HAP-1 (cell line): ENCODE results near the gene ZDHHC6.

Experiments used
- DNase-seq, 2 experiments: peaks; one replicate each; pipeline ENCODE4 v3.0.0-alpha.2; 2016 to 2020; ENCODE audit warnings: low spot score in 2 of 2
- H3K27me3 ChIP-seq: fragments of 250-450 bp; sonication (Bioruptor Pico); 2 replicates; pipeline ENCODE4 v1.5.1; 2020; ENCODE audit warnings: low read depth, mild to moderate bottlenecking, moderate library complexity
- H3K36me3 ChIP-seq: fragments of 250-450 bp; sonication (Bioruptor Pico); replicated peaks from 2 replicates; pipeline ENCODE4 v1.5.1; 2020; ENCODE audit warnings: mild to moderate bottlenecking
- H3K4me1 ChIP-seq: fragments of 250-450 bp; sonication (Bioruptor Pico); 2 replicates; pipeline ENCODE4 v1.5.1; 2020; ENCODE audit warnings: mild to moderate bottlenecking
- H3K4me3 ChIP-seq: fragments of 250-450 bp; sonication (Bioruptor Pico); 2 replicates; pipeline ENCODE4 v1.5.1; 2020; ENCODE audit warnings: mild to moderate bottlenecking, moderate library complexity
- H3K9me3 ChIP-seq: fragments of 250-450 bp; sonication (Bioruptor Pico); 2 replicates; pipeline ENCODE4 v1.5.1; 2020; ENCODE audit warnings: mild to moderate bottlenecking, moderate library complexity
- in situ Hi-C: fragments of 300-500 bp; cut with MboI; formaldehyde crosslinking; loops from 3 replicates; pipeline ENCODE4 v1.14.3; 2020; ENCODE audit warnings: low sequenced_read_pairs, inconsistent platforms, mixed read lengths

Gene ZDHHC6

DNA sequence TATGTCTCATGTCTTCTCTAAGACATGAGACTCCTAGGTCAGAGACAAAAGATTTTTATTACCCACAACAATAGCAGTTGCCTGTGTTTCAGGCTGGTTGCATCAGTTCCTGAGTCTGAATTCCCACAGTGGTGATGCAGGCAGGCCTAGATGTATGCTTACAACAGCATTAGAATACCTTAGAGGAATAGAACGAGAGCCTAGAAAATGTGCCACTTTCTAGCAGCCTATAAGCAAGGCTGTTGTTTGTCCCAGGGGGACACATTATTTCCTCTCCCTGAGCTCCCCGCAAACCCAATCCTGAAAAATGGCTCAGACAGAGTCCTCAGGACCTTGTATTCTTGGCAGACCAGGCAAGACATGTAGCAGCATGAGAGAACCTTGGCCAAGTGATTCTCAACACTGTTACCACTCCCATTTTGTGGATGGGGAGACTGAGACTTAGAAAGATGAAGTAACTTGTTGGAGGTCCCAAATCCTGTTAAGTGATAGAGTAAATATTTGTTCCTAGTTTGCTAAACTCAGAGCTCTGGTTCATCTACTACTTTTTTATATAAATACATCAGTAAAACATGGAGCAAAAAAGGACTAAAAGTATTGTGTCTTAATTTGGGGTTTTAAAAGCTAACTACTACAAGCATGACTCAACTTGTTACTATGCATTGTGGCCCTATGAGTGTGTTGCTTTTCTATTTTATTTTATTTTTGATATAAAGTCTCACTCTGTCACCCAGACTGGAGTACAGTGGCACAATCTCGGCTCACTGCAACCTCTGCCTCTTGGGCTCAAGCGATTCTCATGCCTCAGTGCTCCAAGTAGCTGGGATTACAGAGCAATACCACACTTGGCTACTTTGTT is 14.5 kb upstream of the ZDHHC6 start:
- no peak for DNase-seq
- H3K4me3 ChIP-seq: no peak overlapping the region
- no peaks in the 10 kb centered on the region for H3K27me3 ChIP-seq
- no peaks in the 10 kb centered on the region; the same call in 1 of the 2 replicates for H3K4me1 ChIP-seq
- peaks cover 15% of the 10 kb centered on the region for H3K36me3 ChIP-seq
- in situ Hi-C loops: no loop called here
- H3K9me3 ChIP-seq: no peaks in the 10 kb centered on the region

DNA sequence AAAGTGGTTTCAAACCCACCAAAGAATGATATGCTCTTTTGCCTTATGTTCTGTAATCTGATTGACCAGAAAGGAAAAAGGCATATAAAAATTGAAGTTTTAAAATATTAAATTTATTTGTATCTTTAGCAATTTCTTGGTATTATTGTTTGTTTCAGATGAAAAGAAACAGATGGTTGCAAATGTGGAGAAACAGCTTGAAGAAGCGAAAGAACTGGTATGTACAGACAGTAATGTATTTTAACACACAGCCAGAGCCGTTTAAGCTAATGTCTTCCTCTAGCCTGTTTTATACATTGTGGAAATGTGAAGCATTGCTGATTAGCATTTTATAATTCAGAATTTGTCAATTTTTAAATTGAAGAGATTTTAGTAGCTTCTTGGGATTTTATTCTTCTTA is 13.7 kb upstream of the ZDHHC6 start:
- DNase-seq: no peak
- Histone ChIP-seq H3K9me3 (no peaks in the 10 kb centered on the region), H3K36me3 (peaks cover 13% of the 10 kb centered on the region), H3K27me3 (no peaks in the 10 kb centered on the region), H3K4me3 (no peak overlapping the region), H3K4me1 (no peaks in the 10 kb centered on the region; the same call in 1 of the 2 replicates)
- in situ Hi-C loops: no loop called here

DNA sequence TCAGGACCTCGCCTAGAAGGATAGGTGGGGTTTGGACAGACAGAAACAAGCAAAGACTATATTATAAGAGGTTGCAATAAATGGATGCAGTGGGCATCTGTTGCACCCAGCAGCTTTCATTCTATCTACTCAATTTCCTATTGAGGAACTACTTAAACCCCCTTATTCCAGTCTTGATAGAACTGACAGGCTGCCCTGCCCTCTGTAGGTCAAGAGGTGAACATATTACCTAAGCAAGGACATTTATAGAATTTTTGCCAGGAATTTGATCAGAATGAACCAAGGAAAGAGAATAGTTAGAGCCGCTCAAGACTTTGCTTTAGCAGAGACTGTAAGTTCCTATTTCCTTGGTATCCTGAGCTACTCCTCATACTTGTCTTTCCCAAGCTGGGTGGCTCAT is 9.8 kb upstream of the ZDHHC6 start:
- DNase-seq: no peak
- in situ Hi-C loops: no loop called here
- no peaks in the 10 kb centered on the region for H3K27me3 ChIP-seq
- H3K4me1 ChIP-seq: no peaks in the 10 kb centered on the region; the same call in 1 of the 2 replicates
- no peak overlapping the region for H3K4me3 ChIP-seq
- H3K9me3 ChIP-seq: peaks cover 3% of the 10 kb centered on the region; the same call in 1 of the 2 replicates
- H3K36me3 ChIP-seq: no peaks in the 10 kb centered on the region; the same call in 1 of the 2 replicates

DNA sequence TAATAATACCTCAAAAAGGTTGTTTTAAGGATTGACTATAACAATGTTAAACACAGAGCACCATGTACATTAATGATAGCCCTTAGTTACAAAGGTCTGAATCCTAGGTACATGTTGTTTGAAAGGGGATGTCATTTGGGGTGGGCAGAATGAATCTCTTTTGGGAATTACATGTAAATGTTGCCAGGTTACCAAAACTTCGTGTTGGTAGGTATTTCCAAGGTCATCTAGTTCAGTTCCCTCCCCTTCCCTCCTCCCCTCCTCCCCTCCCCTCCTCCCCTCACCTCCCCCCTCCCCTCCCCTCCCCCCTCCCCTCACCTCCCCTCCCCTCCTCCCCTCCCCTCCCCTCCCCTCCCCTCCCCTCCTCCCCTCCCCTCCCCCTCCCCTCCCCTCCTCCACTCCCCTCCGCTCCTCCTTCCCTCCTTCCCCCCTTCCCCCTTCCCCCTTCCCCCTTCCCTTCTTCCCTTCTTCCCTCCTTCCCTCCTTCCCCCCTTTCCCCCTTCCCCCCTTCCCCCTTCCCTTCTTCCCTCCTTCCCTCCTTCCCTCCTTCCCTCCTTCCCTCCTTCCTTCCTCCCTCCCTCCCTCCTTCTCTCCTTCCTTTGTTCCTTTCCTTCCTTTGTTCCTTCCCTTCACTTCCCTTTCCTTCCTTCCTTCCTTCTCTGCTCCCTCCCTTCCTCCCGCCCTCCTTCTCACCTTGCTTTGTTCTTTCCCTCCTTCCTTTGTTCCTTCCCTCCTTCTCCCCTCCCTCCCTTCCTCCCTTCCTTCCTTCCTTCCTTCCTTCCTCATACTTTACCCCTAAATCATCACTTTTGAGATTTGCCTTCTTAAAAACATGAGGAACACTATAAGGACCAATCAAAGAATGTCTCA is 8.4 kb upstream of the ZDHHC6 start:
- Histone ChIP-seq H3K4me1 (no peaks in the 10 kb centered on the region), H3K4me3 (no peak overlapping the region), H3K27me3 (no peaks in the 10 kb centered on the region), H3K36me3 (no peaks in the 10 kb centered on the region), H3K9me3 (peaks cover 3% of the 10 kb centered on the region; the same call in 1 of the 2 replicates)
- no peak for DNase-seq
- in situ Hi-C loops: no loop called here

DNA sequence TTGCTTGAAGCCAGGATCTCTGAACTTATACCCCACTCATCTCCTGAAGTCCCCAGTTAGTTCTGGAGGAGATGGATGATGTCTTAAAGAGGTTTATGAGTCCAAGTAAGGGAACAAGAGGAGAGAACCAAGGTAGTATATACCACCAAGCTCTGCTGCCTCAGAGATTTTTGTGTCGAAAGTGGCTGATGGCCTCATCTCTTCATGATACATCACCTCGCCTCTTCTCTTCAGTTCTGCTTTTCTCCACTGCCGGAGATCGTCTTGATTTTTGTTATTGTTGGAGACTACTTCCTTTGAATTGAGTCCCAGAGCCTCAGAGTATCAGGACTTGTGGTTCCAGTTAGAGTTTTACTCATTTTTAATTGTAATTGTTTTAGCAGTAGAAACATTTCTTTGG is 2.2 kb upstream of the ZDHHC6 start:
- in situ Hi-C loops: no loop called here
- Histone ChIP-seq H3K27me3 (no peaks in the 10 kb centered on the region), H3K4me1 (peaks cover 6% of the 10 kb centered on the region), H3K4me3 (no peak overlapping the region), H3K36me3 (peaks cover 10% of the 10 kb centered on the region), H3K9me3 (peaks cover under 1% of the 10 kb centered on the region; the same call in 1 of the 2 replicates)
- DNase-seq: no peak

DNA sequence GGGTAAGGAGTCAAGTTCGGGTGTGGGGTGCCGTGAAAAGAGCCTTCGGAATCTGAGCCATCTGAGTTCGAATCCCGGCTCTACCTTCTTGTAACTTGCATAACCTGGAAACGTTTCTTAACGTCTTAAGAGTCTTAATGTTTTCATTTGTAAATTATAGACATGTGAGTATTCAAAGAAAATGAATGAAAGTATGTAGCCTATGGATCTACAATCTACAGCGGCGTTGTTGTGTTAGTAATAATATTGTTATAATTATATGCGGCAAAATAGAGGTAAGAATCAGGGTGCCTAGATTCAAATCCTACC is 860 bp upstream of the ZDHHC6 start:
- no peak for DNase-seq
- no peaks in the 10 kb centered on the region for H3K27me3 ChIP-seq
- H3K36me3 ChIP-seq: peaks cover 15% of the 10 kb centered on the region
- in situ Hi-C loops: no loop called here
- H3K4me3 ChIP-seq: peak overlapping the region; percentile 92
- peaks cover 6% of the 10 kb centered on the region for H3K4me1 ChIP-seq
- no peaks in the 10 kb centered on the region for H3K9me3 ChIP-seq

DNA sequence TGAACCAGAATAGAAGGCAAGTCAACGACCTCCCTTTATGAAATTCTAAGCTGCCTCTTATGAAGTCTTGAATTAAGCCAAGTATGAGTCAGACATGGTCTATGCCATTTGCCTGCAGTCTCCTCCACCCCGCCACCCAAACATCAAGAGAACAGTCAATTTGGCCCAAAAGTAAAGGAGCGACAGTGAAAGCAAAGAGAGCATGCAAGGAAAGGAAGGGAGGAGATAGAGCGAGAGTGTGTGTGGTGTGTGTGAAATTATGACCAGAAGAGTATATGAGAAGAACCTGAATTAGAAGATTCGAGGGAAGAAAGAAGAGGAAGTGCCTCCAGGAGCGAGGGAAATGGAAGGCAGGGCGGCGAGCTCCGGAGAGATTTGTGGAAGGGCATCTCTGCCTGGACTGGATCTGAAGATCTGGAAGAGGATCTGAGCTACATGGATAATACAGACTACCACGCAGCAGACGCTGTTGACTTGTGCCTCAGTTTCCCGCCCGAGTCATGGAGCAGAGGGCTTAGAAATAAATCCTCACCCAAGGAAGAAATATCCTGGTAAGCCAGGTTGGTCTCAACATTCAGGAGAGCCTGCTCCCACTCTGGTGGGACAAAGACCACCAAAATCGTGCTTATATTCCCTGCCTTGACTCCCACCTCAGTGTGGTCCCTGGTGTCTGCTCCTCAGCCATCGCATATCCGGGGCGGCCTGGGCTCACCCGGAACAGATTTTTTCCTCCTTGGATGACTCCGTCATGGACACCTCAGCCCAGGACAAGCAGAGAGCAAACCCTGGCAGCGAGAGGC is 459 bp downstream of the ZDHHC6 start:
- peaks cover 22% of the 10 kb centered on the region for H3K36me3 ChIP-seq
- no peaks in the 10 kb centered on the region for H3K27me3 ChIP-seq
- peak overlapping the region; percentile 92 for H3K4me3 ChIP-seq
- DNase-seq: no peak
- in situ Hi-C loops: no loop called here
- H3K4me1 ChIP-seq: peaks cover 6% of the 10 kb centered on the region
- no peaks in the 10 kb centered on the region for H3K9me3 ChIP-seq

DNA sequence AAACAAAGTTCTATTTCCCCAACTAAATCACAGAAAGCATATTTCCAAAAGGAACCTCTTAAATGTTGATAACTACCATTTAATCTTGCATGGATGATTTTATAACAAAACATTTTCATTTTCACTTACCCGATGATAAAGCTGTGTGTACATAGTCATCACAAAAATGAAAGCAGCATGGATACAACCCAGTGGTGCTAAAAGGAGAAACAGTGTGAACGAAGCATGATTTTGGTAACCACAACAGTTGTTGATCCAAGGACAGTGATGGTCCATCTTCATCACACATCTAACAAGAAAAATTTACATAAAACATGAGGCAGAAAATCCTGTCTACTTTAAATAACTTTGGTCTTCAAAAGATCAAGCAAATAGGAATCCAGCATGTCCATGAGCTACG is 4.7 kb downstream of the ZDHHC6 start:
- no peaks in the 10 kb centered on the region for H3K9me3 ChIP-seq
- in situ Hi-C loops: no loop called here
- H3K27me3 ChIP-seq: no peaks in the 10 kb centered on the region
- H3K36me3 ChIP-seq: peaks cover 45% of the 10 kb centered on the region
- H3K4me1 ChIP-seq: peaks cover 6% of the 10 kb centered on the region
- DNase-seq: no peak
- no peak overlapping the region for H3K4me3 ChIP-seq

DNA sequence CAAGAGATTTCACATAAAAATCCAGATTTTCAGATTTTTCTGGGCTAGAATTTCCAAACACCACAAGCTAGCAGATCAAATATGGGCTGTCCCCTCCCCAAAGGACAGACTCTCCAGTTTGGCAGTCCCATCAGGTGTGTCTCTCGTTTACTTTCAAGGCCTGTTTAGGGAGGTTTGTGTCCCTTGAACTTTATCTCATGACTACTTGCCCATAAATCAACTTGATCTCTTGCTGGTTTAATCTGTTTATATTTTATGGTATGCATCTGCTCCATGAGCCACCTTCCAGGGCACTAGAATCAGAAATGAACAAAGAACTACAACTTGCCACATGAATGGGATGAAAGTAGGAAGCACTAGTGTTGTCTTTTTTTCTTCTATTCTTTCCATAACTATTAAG is 5.2 kb downstream of the ZDHHC6 start:
- Histone ChIP-seq H3K9me3 (no peaks in the 10 kb centered on the region), H3K27me3 (no peaks in the 10 kb centered on the region), H3K4me3 (no peak overlapping the region), H3K4me1 (peaks cover 6% of the 10 kb centered on the region), H3K36me3 (peaks cover 47% of the 10 kb centered on the region)
- DNase-seq: no peak
- in situ Hi-C loops: no loop called here

DNA sequence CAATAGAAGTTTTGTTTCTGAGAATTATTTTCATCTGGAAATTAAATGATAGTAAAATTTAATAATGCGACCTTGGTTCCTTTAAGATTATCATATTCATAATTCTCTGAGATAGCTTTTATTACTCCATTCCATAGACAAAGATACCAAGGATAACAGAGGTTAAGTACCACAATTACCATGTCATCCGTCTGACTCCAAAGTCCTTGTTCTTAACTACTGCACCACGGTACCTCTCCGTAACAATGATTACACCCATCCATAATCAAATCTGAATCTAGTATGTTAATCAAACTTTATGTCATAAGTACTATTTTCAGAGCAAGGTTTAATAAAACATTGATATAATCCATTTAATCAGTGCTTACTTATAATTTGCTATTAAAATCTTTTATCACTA is 8.4 kb downstream of the ZDHHC6 start:
- in situ Hi-C loops: no loop called here
- peaks cover 57% of the 10 kb centered on the region for H3K36me3 ChIP-seq

DNA sequence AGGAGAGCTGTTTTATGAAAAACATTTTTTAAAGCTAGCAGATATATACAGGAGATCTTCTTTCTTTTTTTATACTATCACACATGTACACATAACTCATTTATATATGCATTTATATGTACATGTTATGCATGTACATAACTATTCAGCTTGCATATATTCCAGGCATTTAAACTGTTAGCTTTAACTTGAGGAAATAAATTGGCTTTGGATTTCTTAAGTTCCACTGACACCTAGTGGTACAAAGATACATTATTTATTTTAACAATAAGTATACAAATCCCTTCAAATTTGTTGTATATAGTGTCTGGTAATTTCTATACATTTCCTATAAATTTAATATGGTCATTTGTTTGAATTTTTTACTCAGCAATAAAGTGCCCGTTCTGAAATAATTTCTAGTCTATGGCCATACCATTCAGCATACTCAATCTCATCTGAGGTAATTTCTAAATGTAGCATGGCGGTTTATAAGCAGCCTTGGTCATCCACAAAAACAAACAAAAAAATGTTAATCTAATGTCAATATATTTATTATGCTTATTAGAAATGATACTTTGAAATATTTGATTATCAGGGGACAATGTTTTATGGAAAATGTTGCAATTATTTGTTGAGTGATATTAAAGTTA is 11.6 kb downstream of the ZDHHC6 start:
- Histone ChIP-seq H3K36me3 (peaks cover 65% of the 10 kb centered on the region), H3K27me3 (no peaks in the 10 kb centered on the region), H3K4me3 (no peak overlapping the region), H3K9me3 (no peaks in the 10 kb centered on the region), H3K4me1 (no peaks in the 10 kb centered on the region)
- in situ Hi-C loops: no loop called here
- peak in 1 of 2 experiments; percentile 31 for DNase-seq

More for the DNA sequence above, 8.4 kb downstream of the ZDHHC6 start:
- Histone ChIP-seq H3K4me3 (no peak overlapping the region), H3K27me3 (no peaks in the 10 kb centered on the region), H3K4me1 (no peaks in the 10 kb centered on the region), H3K9me3 (no peaks in the 10 kb centered on the region)
- no peak for DNase-seq

DNA sequence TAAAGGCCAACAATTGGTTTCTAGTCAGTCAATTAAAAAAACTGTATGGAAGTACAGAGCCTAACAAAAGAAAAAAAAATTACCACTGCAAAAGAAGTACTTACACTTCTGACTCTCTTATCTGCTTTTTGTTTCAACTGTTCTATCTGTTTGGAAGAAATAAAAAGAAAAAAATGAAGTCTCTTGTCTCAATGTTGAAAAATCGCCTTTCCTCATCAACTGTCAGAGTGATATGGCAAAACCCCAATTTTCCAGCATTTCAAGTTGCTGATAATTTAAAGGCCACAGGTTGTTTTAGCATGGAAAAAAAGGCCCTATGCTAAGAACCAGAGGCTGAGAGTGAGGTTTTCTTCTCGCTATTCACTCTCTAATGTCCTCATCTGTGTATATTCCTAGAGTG is 13.6 kb downstream of the ZDHHC6 start:
- Histone ChIP-seq H3K4me3 (no peak overlapping the region), H3K4me1 (no peaks in the 10 kb centered on the region), H3K9me3 (no peaks in the 10 kb centered on the region), H3K27me3 (no peaks in the 10 kb centered on the region), H3K36me3 (peaks cover 55% of the 10 kb centered on the region)
- no peak for DNase-seq
- in situ Hi-C loops: no loop called here

DNA sequence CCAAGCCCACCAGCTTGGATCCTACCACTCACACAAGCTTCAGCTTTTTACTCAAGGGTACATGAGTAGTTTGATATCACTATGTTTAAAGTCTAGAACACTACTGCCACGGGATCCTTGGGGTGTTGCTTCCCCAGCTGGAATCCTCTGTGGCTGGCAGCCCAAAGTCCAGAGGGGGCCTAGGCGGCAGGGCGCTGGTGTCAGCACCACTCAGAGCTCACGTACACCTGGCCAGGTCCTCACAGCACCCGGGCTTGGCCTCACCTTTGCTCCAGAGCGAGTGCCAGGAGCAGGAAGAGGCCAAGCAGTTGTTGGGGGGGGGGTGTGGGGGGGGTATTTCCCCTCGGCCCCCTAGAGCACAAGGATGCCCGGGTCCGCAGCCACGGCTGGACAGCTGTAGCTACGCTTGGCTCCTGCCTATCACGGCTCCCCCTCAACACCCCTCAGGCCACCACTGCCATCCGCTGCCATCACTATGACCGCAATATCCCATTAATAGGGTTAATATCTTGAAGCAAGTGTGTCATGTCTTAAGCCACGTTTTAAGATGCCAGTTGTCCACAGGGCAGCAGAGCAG is 17.0 kb downstream of the ZDHHC6 start:
- H3K4me3 ChIP-seq: no peak overlapping the region
- in situ Hi-C loops: no loop called here
- H3K9me3 ChIP-seq: no peaks in the 10 kb centered on the region
- no peaks in the 10 kb centered on the region for H3K4me1 ChIP-seq
- DNase-seq: no peak
- H3K36me3 ChIP-seq: peaks cover 40% of the 10 kb centered on the region
- no peaks in the 10 kb centered on the region for H3K27me3 ChIP-seq
